ENCODE results near the gene BANP. TPM values are rescaled to one million over a fixed set of nuclear protein-coding genes. Genes with fewer than 3 reads are reported as not detected.
"Not testable (repeated sequence)": the region's sequence is repeated elsewhere in the genome, so short reads cannot be mapped to it uniquely, and the experiment has no call there.

BANP gene
- total RNA-seq, 1 donor from 2014 or later: 30.4 TPM

GRCh38 chr16:88045361-88045760 lies 94.1 kb downstream of the BANP start:
- H3K4me1 ChIP-seq; H3K4me3 ChIP-seq; H3K27me3 ChIP-seq; DNase-seq (ENCODE audit: low spot score); H3K27ac Mint-ChIP-seq; H3K9me3 ChIP-seq (ENCODE audit: low read depth); H3K9me3 Mint-ChIP-seq; H3K4me3 Mint-ChIP-seq; H3K27ac ChIP-seq; H3K27me3 Mint-ChIP-seq (ENCODE audit: insufficient read depth, low read depth); H3F3A ChIP-seq (ENCODE audit: low read depth); H3K4me2 ChIP-seq; H3K4me1 Mint-ChIP-seq; H3K79me2 ChIP-seq (ENCODE audit: low read depth); H3K9ac ChIP-seq; H4K20me1 ChIP-seq (ENCODE audit: low read depth); H2AFZ ChIP-seq (replicated peaks); H3K36me3 ChIP-seq: not testable (repeated sequence)
- H3K36me3 Mint-ChIP-seq: peaks cover 15% of the 10 kb centered on the region

- Mint-ChIP-seq H3K27ac (no peak overlapping the region), H3K4me3 (no peak overlapping the region)
Observed at GRCh38 chr16:88045820-88046303, 94.6 kb downstream of the BANP start.

GRCh38 chr16:88047462-88047861 lies 96.2 kb downstream of the BANP start:
- Mint-ChIP-seq H3K9me3 (no peaks in the 10 kb centered on the region), H3K4me3 (no peak overlapping the region), H3K27me3 (ENCODE audit: insufficient read depth, low read depth) (no peaks in the 10 kb centered on the region), H3K27ac (no peak overlapping the region), H3K36me3 (peaks cover 11% of the 10 kb centered on the region), H3K4me1 (peaks cover 7% of the 10 kb centered on the region)
- Histone ChIP-seq H3F3A (ENCODE audit: low read depth) (no peaks in the 10 kb centered on the region), H3K79me2 (ENCODE audit: low read depth) (no peaks in the 10 kb centered on the region), H3K4me2 (no peak overlapping the region), H2AFZ (replicated peaks) (no peak overlapping the region), H3K4me1 (no peaks in the 10 kb centered on the region), H3K9me3 (ENCODE audit: low read depth) (no peaks in the 10 kb centered on the region), H3K9ac (no peak overlapping the region), H3K4me3 (no peak overlapping the region), H3K36me3 (no peaks in the 10 kb centered on the region), H3K27ac (no peak overlapping the region), H3K27me3 (no peaks in the 10 kb centered on the region), H4K20me1 (ENCODE audit: low read depth) (no peaks in the 10 kb centered on the region)
- no peak for DNase-seq (ENCODE audit: low spot score)
- TF ChIP-seq CTCF (IDR thresholded peaks at IDR 0.05) (no peak), EZH2phosphoT487 (IDR thresholded peaks at IDR 0.05) (no peak), EZH2 (IDR thresholded peaks at IDR 0.05) (no peak)

More at GRCh38 chr16:88045820-88046303, 94.6 kb downstream of the BANP start:
- no peak overlapping the region for H3K27ac ChIP-seq
- H3F3A ChIP-seq (ENCODE audit: low read depth): no peaks in the 10 kb centered on the region
- H4K20me1 ChIP-seq (ENCODE audit: low read depth): no peaks in the 10 kb centered on the region
- no peaks in the 10 kb centered on the region for H3K4me1 ChIP-seq
- TF ChIP-seq EZH2 (IDR thresholded peaks at IDR 0.05) (no peak), EZH2phosphoT487 (IDR thresholded peaks at IDR 0.05) (no peak), CTCF (IDR thresholded peaks at IDR 0.05) (no peak)
- H3K4me3 ChIP-seq: no peak overlapping the region
- H2AFZ ChIP-seq (replicated peaks): no peak overlapping the region
- Mint-ChIP-seq H3K4me1 (peaks cover 7% of the 10 kb centered on the region), H3K36me3 (peaks cover 15% of the 10 kb centered on the region), H3K9me3 (no peaks in the 10 kb centered on the region), H3K27me3 (ENCODE audit: insufficient read depth, low read depth) (peaks cover 5% of the 10 kb centered on the region)
- no peak for DNase-seq (ENCODE audit: low spot score)
- no peaks in the 10 kb centered on the region for H3K9me3 ChIP-seq (ENCODE audit: low read depth)
- H3K9ac ChIP-seq: no peak overlapping the region
- H3K79me2 ChIP-seq (ENCODE audit: low read depth): no peaks in the 10 kb centered on the region
- H3K27me3 ChIP-seq: no peaks in the 10 kb centered on the region
- no peak overlapping the region for H3K4me2 ChIP-seq
- no peaks in the 10 kb centered on the region for H3K36me3 ChIP-seq

- Histone ChIP-seq H3K27me3 (no peaks in the 10 kb centered on the region), H3K4me3 (no peak overlapping the region), H3F3A (ENCODE audit: low read depth) (no peaks in the 10 kb centered on the region), H2AFZ (replicated peaks) (no peak overlapping the region), H3K27ac (no peak overlapping the region), H3K4me1 (no peaks in the 10 kb centered on the region), H3K36me3 (no peaks in the 10 kb centered on the region), H3K9ac (no peak overlapping the region), H3K79me2 (ENCODE audit: low read depth) (no peaks in the 10 kb centered on the region), H3K4me2 (no peak overlapping the region), H3K9me3 (ENCODE audit: low read depth) (no peaks in the 10 kb centered on the region), H4K20me1 (ENCODE audit: low read depth) (no peaks in the 10 kb centered on the region)
- Mint-ChIP-seq H3K9me3 (no peaks in the 10 kb centered on the region), H3K27me3 (ENCODE audit: insufficient read depth, low read depth) (no peaks in the 10 kb centered on the region), H3K36me3 (peaks cover 7% of the 10 kb centered on the region), H3K27ac (no peak overlapping the region), H3K4me3 (no peak overlapping the region), H3K4me1 (no peaks in the 10 kb centered on the region)
- no peak for DNase-seq (ENCODE audit: low spot score)
- TF ChIP-seq EZH2phosphoT487 (IDR thresholded peaks at IDR 0.05): no peak
Observed at GRCh38 chr16:88048985-88049384, 97.8 kb downstream of the BANP start.

All from neural progenitor cell (in vitro differentiated cells).